ENCODE results near the gene FGF12. TPM values are rescaled to one million over a fixed set of nuclear protein-coding genes. Genes with fewer than 3 reads are reported as not detected.

Gene FGF12
- total RNA-seq, 6 experiments from 2014 or later, result 0.29 to 6.5 (median 0.76) TPM

DNA sequence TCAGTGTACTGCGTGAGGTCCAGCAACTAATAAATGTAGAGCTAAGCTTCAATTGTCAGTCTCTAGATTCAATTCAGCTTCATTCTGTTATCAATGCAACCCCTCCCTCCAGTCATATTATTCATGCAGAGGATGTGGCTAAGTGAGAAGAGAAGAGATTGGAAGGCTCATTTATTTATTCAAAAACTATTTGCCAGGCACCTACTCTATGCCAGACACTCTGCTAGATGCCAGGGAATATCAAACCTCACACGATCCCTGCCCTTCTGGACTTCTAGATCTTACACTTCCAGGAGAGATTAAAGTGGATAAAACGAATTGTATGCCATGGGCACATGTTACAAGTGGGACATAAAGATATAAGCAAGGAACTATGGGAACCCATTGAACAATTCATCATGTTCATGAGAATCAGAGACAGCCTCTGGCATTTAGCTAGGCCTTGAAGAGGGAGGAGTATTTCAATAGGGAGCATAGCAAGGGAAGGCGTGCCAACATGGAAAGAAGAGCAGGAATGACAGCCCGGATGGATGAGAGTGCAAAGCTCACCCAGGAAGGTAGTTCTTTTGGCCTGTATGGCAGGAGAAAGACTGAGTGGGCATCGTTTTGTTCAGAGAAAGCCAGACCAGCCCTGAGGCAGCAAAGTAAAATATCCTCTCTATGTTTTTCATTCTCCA lies 75.4 kb downstream of the FGF12 start:
- Histone ChIP-seq H3K4me3 (no peak overlapping the region), H3K27me3 (no peaks in the 10 kb centered on the region), H3K9me3 (no peaks in the 10 kb centered on the region), H3K4me1 (no peaks in the 10 kb centered on the region), H3K27ac (no peak overlapping the region), H3K36me3 (no peaks in the 10 kb centered on the region)
- TF ChIP-seq, protein P1, sequence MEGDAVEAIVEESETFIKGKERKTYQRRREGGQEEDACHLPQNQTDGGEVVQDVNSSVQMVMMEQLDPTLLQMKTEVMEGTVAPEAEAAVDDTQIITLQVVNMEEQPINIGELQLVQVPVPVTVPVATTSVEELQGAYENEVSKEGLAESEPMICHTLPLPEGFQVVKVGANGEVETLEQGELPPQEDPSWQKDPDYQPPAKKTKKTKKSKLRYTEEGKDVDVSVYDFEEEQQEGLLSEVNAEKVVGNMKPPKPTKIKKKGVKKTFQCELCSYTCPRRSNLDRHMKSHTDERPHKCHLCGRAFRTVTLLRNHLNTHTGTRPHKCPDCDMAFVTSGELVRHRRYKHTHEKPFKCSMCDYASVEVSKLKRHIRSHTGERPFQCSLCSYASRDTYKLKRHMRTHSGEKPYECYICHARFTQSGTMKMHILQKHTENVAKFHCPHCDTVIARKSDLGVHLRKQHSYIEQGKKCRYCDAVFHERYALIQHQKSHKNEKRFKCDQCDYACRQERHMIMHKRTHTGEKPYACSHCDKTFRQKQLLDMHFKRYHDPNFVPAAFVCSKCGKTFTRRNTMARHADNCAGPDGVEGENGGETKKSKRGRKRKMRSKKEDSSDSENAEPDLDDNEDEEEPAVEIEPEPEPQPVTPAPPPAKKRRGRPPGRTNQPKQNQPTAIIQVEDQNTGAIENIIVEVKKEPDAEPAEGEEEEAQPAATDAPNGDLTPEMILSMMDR (IDR thresholded peaks at IDR 0.05), result no peak
- ATAC-seq (no peak), DNase-seq (no peak)
- 58% methylated on average over 6 of the region's 6 CpGs for WGBS (ENCODE audit: insufficient coverage, low coverage, low lambda C conversion rate, missing lambda C conversion rate)
- intact Hi-C loops (cut with DNase I), result no loop called here

DNA sequence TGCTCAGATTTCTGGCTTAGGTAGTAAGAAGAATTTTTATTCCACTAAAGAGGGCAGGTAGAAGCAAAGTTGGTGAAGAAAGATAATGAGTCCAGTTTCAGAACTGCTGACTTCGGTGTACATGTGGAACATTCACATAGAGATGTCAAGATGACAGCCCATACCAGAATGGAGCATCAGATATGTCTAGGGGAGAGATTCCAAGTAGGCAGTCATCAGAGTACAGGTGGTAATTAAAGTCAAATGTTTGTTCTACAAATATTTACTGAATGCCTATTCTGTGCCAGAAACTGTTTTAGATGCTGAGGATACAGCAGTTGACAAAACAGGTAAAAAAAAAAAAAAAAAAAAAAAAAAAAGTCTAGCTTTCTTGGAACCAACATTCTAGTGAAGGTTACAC lies 81.9 kb downstream of the FGF12 start:
- DNase-seq (no peak), ATAC-seq (no peak)
- Histone ChIP-seq H3K4me1 (no peaks in the 10 kb centered on the region), H3K27ac (no peak overlapping the region), H3K9me3 (no peaks in the 10 kb centered on the region), H3K27me3 (no peaks in the 10 kb centered on the region), H3K4me3 (no peak overlapping the region), H3K36me3 (no peaks in the 10 kb centered on the region)
- 33% methylated on average over 1 of the region's 1 CpG for WGBS (ENCODE audit: insufficient coverage, low coverage, low lambda C conversion rate, missing lambda C conversion rate)
- intact Hi-C loops (cut with DNase I), result no loop called here
- TF ChIP-seq, protein P1 (IDR thresholded peaks at IDR 0.05), result no peak
- no peak for TF ChIP-seq POLR2A (IDR thresholded peaks at IDR 0.05)

DNA sequence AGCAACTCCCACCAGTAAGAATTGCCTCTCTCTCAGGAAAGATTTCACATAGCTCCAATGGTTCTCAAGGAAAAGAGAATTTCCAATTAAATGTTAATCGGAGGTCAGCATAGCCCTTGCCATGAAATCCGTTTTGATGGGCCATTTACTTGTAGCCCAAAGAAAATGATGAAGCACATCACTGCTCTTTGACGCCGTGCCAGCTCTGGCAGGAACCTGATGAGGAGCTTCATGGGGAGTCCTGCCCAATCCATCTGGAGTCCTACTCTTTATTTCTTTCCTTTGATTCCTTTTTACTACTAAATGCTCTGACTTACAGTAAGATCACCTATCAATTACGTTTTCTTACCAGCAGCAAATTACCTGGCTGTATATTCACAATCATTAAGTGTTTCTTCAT lies 84.7 kb downstream of the FGF12 start:
- Histone ChIP-seq H3K9me3 (no peaks in the 10 kb centered on the region), H3K36me3 (no peaks in the 10 kb centered on the region), H3K4me1 (no peaks in the 10 kb centered on the region), H3K4me3 (no peak overlapping the region), H3K27ac (no peak overlapping the region), H3K27me3 (no peaks in the 10 kb centered on the region)
- ATAC-seq (no peak), DNase-seq (no peak)
- intact Hi-C loops (cut with DNase I), result no loop called here
- TF ChIP-seq, protein P1 (IDR thresholded peaks at IDR 0.05), result no peak
- TF ChIP-seq POLR2A (IDR thresholded peaks at IDR 0.05), result no peak
- WGBS (ENCODE audit: insufficient coverage, low coverage, low lambda C conversion rate, missing lambda C conversion rate), result 47% methylated on average over 5 of the region's 5 CpGs

DNA sequence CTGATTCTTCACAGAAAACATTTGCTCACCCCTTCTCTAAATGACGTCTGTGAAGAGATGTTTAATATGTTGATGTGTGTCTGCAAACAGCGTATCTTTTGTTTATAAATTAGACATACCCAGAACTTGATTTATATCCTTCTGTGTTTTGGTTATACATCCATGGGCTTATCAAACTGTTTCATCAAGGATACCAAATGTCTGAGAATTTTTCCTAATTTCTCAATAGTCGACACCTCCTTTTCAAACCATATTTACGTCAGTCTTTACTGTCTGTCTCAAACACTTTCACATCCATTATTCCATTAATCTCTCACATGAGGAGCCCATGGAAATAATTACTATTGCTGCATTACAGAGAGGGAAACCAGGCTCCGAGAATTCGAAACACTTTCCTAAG lies 85.4 kb downstream of the FGF12 start:
- 47% methylated on average over 6 of the region's 6 CpGs for WGBS (ENCODE audit: insufficient coverage, low coverage, low lambda C conversion rate, missing lambda C conversion rate)
- no peak overlapping the region for H3K4me3 ChIP-seq
- no peaks in the 10 kb centered on the region for H3K4me1 ChIP-seq
- intact Hi-C loops (cut with DNase I), result no loop called here
- ATAC-seq (no peak), DNase-seq (no peak)
- TF ChIP-seq, protein P1 (IDR thresholded peaks at IDR 0.05), result no peak
- no peak for TF ChIP-seq POLR2A (IDR thresholded peaks at IDR 0.05)
- H3K27ac ChIP-seq, result no peak overlapping the region
- H3K9me3 ChIP-seq, result no peaks in the 10 kb centered on the region
- H3K36me3 ChIP-seq, result no peaks in the 10 kb centered on the region
- H3K27me3 ChIP-seq, result no peaks in the 10 kb centered on the region

DNA sequence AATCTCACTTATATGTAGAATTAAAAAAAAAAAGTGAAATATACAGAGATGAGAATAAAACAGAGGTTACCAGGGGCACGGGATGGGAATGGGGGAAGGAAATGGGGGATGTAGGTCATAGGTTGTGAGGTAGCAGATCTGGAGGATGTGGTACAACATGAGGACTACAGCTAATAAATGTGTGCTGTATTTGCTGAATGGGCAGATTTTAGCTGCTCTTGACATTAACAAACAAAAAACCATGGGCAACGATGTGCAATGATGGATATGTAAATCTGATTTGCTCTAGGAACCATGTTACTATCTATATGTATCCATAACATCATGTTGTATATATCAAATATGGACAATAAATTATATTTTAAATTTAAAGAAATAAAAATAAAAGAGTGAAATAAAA lies 87.4 kb downstream of the FGF12 start:
- TF ChIP-seq POLR2A (IDR thresholded peaks at IDR 0.05), result no peak
- TF ChIP-seq, protein P1 (IDR thresholded peaks at IDR 0.05), result no peak
- WGBS (ENCODE audit: insufficient coverage, low coverage, low lambda C conversion rate, missing lambda C conversion rate), result 50% methylated on average over 1 of the region's 2 CpGs
- no peaks in the 10 kb centered on the region for H3K4me1 ChIP-seq
- ATAC-seq (no peak), DNase-seq (no peak)
- intact Hi-C loops (cut with DNase I), result no loop called here
- no peak overlapping the region for H3K27ac ChIP-seq
- H3K36me3 ChIP-seq, result no peaks in the 10 kb centered on the region
- no peaks in the 10 kb centered on the region for H3K27me3 ChIP-seq
- H3K9me3 ChIP-seq, result no peaks in the 10 kb centered on the region
- H3K4me3 ChIP-seq, result no peak overlapping the region
